H1 (cell line): ENCODE measurements around the gene ARFGAP3. TPM values are rescaled to one million over a fixed set of nuclear protein-coding genes. Genes with fewer than 3 reads are reported as not detected.

Source experiments
- CTCF ChIA-PET: fragments of 300-600 bp; sonication (Branson Sonifier 250); formaldehyde crosslinking; loops from one replicate; lab custom pipeline; 2021; ENCODE audit not compliant: partially characterized antibody; lab: Charles Lee
- POLR2A ChIA-PET: fragments of 300-600 bp; sonication (Branson Sonifier 250); formaldehyde crosslinking; loops from one replicate; lab custom pipeline; 2021; ENCODE audit warnings: inconsistent platforms; ENCODE audit not compliant: partially characterized antibody; lab: Charles Lee
- DNase-seq, 2 experiments: peaks; one replicate each; pipeline versions ENCODE4 v3.0.0 to v3.0.0-alpha.2; 2010 to 2022; ENCODE audit warnings: low spot score in 2 of 2, low read depth in 1 of 2, mixed read lengths in 1 of 2
- FAIRE-seq: peaks from 2 replicates; lab custom pipeline; 2011; peaks lifted over from hg19 to GRCh38; lab: Jason Lieb, UNC
- H2AFZ ChIP-seq: 2 replicates; pipeline ENCODE4 v1.8.1; 2012; ENCODE audit warnings: low read length, inconsistent platforms
- H2AK5ac ChIP-seq: 2 replicates; pipeline ENCODE4 v1.6.1; 2013; ENCODE audit warnings: low read depth, low read length
- H2BK120ac ChIP-seq: replicated peaks from 2 replicates; pipeline ENCODE3; 2013; ENCODE audit warnings: low read depth, low read length, inconsistent platforms
- H2BK12ac ChIP-seq: 2 replicates; pipeline ENCODE4 v1.6.1; 2013; ENCODE audit warnings: low read depth, low read length
- H2BK15ac ChIP-seq: 2 replicates; pipeline ENCODE4 v1.6.1; 2013; ENCODE audit warnings: low read length
- H2BK20ac ChIP-seq: 2 replicates; pipeline ENCODE4 v1.6.1; 2013; ENCODE audit warnings: low read length
- H2BK5ac ChIP-seq: 2 replicates; pipeline ENCODE4 v1.6.1; 2013; ENCODE audit warnings: low read depth, low read length
- H3K14ac ChIP-seq: 2 replicates; pipeline ENCODE4 v1.6.1; 2013; ENCODE audit warnings: inconsistent platforms; ENCODE audit not compliant: insufficient read length
- H3K18ac ChIP-seq: 2 replicates; pipeline ENCODE4 v1.6.1; 2013; ENCODE audit warnings: low read length; ENCODE audit errors: extremely low read depth
- H3K23ac ChIP-seq: 2 replicates; pipeline ENCODE4 v1.6.1; 2013; ENCODE audit warnings: inconsistent platforms; ENCODE audit not compliant: insufficient read length
- H3K23me2 ChIP-seq: 2 replicates; pipeline ENCODE4 v1.6.1; 2013; ENCODE audit warnings: low read depth, low read length
- H3K27ac ChIP-seq: 2 replicates; pipeline ENCODE4 v1.6.1; 2011; ENCODE audit warnings: low read depth, low read length, inconsistent platforms
- H3K27me3 ChIP-seq, 4 experiments: replicated peaks in 1 of 4; 1 replicate in 1 of 4; 2 replicates in 3 of 4; pipeline versions ENCODE4 v1.6.1 to v1.8.1; 2011 to 2013; ENCODE audit warnings: low read length in 3 of 4, mild to moderate bottlenecking in 3 of 4, inconsistent platforms in 2 of 4, mixed read lengths in 2 of 4, moderate library complexity in 1 of 4; ENCODE audit not compliant: control insufficient read depth in 3 of 4, insufficient read depth in 3 of 4; ENCODE audit errors: extremely low read depth in 1 of 4
- H3K36me3 ChIP-seq, 4 experiments: 2 replicates each; pipeline versions ENCODE4 v1.6.1 to v1.8.1; 2011 to 2013; ENCODE audit warnings: mild to moderate bottlenecking in 4 of 4, low read length in 3 of 4, moderate library complexity in 2 of 4, control low read depth in 1 of 4, inconsistent platforms in 1 of 4; ENCODE audit not compliant: insufficient read depth in 4 of 4, control insufficient read depth in 2 of 4
- H3K4ac ChIP-seq: replicated peaks from 2 replicates; pipeline ENCODE3; 2013; ENCODE audit warnings: low read length, low read depth, mixed read lengths, inconsistent platforms; ENCODE audit not compliant: insufficient read length
- H3K4me1 ChIP-seq, 4 experiments: replicated peaks in 1 of 4; 1 replicate in 1 of 4; 2 replicates in 3 of 4; pipeline versions ENCODE4 v1.6.1 to v1.8.1; 2011 to 2013; ENCODE audit warnings: low read length in 3 of 4, inconsistent platforms in 2 of 4, mixed read lengths in 1 of 4; ENCODE audit not compliant: insufficient read depth in 4 of 4, control insufficient read depth in 3 of 4
- H3K4me2 ChIP-seq, 2 experiments: 2 replicates each; pipeline versions ENCODE4 v1.6.1 to v1.8.1; 2011 to 2013; ENCODE audit warnings: low read depth in 2 of 2, low read length in 2 of 2, control low read depth in 1 of 2, inconsistent platforms in 1 of 2, mild to moderate bottlenecking in 1 of 2; ENCODE audit not compliant: insufficient read depth in 1 of 2
- H3K4me3 ChIP-seq, 4 experiments: fragments of 200-600, 300-600 bp in 1 of 4; sonication (generic), shearing (Covaris generic), sonication (Bioruptor Twin) in 1 of 4; 2 replicates each; pipeline versions ENCODE4 v1.5.1 to v1.8.1; 2011 to 2016; ENCODE audit warnings: low read length in 4 of 4, low read depth in 3 of 4, control low read depth in 2 of 4, inconsistent platforms in 2 of 4, mild to moderate bottlenecking in 2 of 4, mixed read lengths in 1 of 4, moderate library complexity in 1 of 4; ENCODE audit not compliant: insufficient read depth in 2 of 4; ENCODE audit errors: extremely low read depth in 1 of 4
- H3K56ac ChIP-seq: replicated peaks from 2 replicates; pipeline ENCODE3; 2013; ENCODE audit warnings: low read depth, mild to moderate bottlenecking, mixed read lengths, low read length, inconsistent platforms; ENCODE audit not compliant: insufficient read length
- H3K79me1 ChIP-seq: 2 replicates; pipeline ENCODE4 v1.6.1; 2013; ENCODE audit warnings: low read depth, low read length, control low read depth
- H3K79me2 ChIP-seq, 2 experiments: 2 replicates each; pipeline versions ENCODE4 v1.6.1 to v1.8.1; 2012 to 2013; ENCODE audit warnings: low read length in 2 of 2, mild to moderate bottlenecking in 2 of 2, inconsistent platforms in 1 of 2; ENCODE audit not compliant: insufficient read depth in 2 of 2, control insufficient read depth in 1 of 2
- H3K9ac ChIP-seq, 4 experiments: replicated peaks in 1 of 4; 1 replicate in 1 of 4; 2 replicates in 3 of 4; pipeline versions ENCODE4 v1.6.1 to v1.8.1; 2011 to 2013; ENCODE audit warnings: low read depth in 3 of 4, low read length in 3 of 4, control low read depth in 2 of 4, mild to moderate bottlenecking in 2 of 4, moderate library complexity in 2 of 4, inconsistent platforms in 1 of 4; ENCODE audit errors: extremely low read depth in 1 of 4
- H3K9me3 ChIP-seq, 2 experiments: 2 replicates each; pipeline versions ENCODE4 v1.6.1 to v1.8.1; 2012 to 2013; ENCODE audit warnings: mild to moderate bottlenecking in 2 of 2, moderate library complexity in 2 of 2, control low read depth in 1 of 2, inconsistent platforms in 1 of 2, low read depth in 1 of 2, low read length in 1 of 2, mixed read lengths in 1 of 2; ENCODE audit not compliant: insufficient read depth in 2 of 2
- H4K20me1 ChIP-seq, 2 experiments: replicated peaks in 1 of 2; 2 replicates each; pipeline versions ENCODE3 to v1.8.1; 2011 to 2013; ENCODE audit warnings: inconsistent platforms in 2 of 2, low read length in 2 of 2, mild to moderate bottlenecking in 1 of 2; ENCODE audit not compliant: insufficient read depth in 2 of 2, control insufficient read depth in 1 of 2
- H4K5ac ChIP-seq: 2 replicates; pipeline ENCODE4 v1.6.1; 2013; ENCODE audit warnings: low read length, low read depth, mixed read lengths, inconsistent platforms; ENCODE audit not compliant: insufficient read length
- H4K8ac ChIP-seq: 2 replicates; pipeline ENCODE4 v1.8.0; 2013; ENCODE audit warnings: mild to moderate bottlenecking, moderate library complexity, low read length, inconsistent platforms; ENCODE audit not compliant: insufficient read depth; ENCODE audit errors: extremely low read depth
- H4K91ac ChIP-seq: replicated peaks from 2 replicates; pipeline ENCODE3; 2013; ENCODE audit warnings: low read length, mixed read lengths, inconsistent platforms; ENCODE audit not compliant: insufficient read length
- E2F6 ChIP-seq: IDR thresholded peaks from 2 replicates; pipeline ENCODE4 v1.6.1; 2012; ENCODE audit warnings: inconsistent platforms
- POU5F1 ChIP-seq: IDR thresholded peaks from 2 replicates; pipeline ENCODE4 v1.6.1; 2011; ENCODE audit warnings: low read depth, mild to moderate bottlenecking, low read length, moderate library complexity
- RBBP5 ChIP-seq: IDR thresholded peaks from 2 replicates; pipeline ENCODE4 v1.7.1; 2012; ENCODE audit warnings: low read depth, mild to moderate bottlenecking, inconsistent platforms, low read length, moderate library complexity, borderline replicate concordance
- ZNF274 ChIP-seq: IDR thresholded peaks from 2 replicates; pipeline ENCODE4 v1.7.0; 2012; ENCODE audit warnings: low read length, borderline replicate concordance; ENCODE audit errors: extremely low read depth
- WGBS, 2 experiments: shearing (Covaris generic) in 1 of 2; methylation state at CpG; one replicate each; pipeline versions ENCODE4 v1.1.6 to v1.1.7; 2013 to 2015; ENCODE audit warnings: low lambda C conversion rate in 2 of 2, mixed read lengths in 2 of 2, inconsistent platforms in 1 of 2, low coverage in 1 of 2, missing lambda C conversion rate in 1 of 2; ENCODE audit not compliant: insufficient replicate concordance in 2 of 2, insufficient coverage in 1 of 2, insufficient read length in 1 of 2; ENCODE audit errors: extremely low coverage in 1 of 2, missing lambda C conversion rate in 1 of 2; 5-methylcytosine and 5-hydroxymethylcytosine counted together
- polyA plus RNA-seq, 7 experiments: library from polyadenylated mRNA; depleted of rRNA in 3 of 7; stranded (reverse) in 5 of 7; unstranded in 2 of 7; fragments of >200 nt in 5 of 7; fragments of 200-250 nt in 2 of 7; gene quantifications; 1 replicate in 5 of 7; 2 replicates in 1 of 7; 4 replicates in 1 of 7; pipeline versions ENCODE4 v1.2.1 to v1.2.3, GENCODE V29; 2011 to 2013; ENCODE audit warnings: missing spikeins in 2 of 7, mixed read lengths in 2 of 7
- total RNA-seq: library from RNA; stranded (reverse); fragmentation: NEBNext Ultra II Directional; extraction: Animal tissue kit (Norgen Biotek cat#: 25700); gene quantifications from 2 replicates; pipeline ENCODE4 v1.2.1, GENCODE V29; 2021

Gene ARFGAP3
- total and polyA plus RNA-seq, 2 of the 8 experiments (the other 6 are each of a cell fraction or from before 2014, with no cell fraction given): 9.7 to 16.0 TPM

- CTCF ChIA-PET: interaction anchor here (0.8 to 1.2 kb wide), 2 partner anchors 11 to 51 kb away, joined by 3 read pairs; no protein-coding TSS in a partner anchor
- TF ChIP-seq E2F6 (no peak), RBBP5 (no peak), ZNF274 (no peak), POU5F1 (no peak)
These were observed 87.9 kb downstream of the ARFGAP3 start for GRCh38 chr22:42769238-42769573.

More at GRCh38 chr22:42769238-42769573, 87.9 kb downstream of the ARFGAP3 start:
- H2AFZ ChIP-seq: no peak overlapping the region
- no peak overlapping the region for H2AK5ac ChIP-seq
- no peak overlapping the region for H3K23ac ChIP-seq
- no peak overlapping the region for H3K56ac ChIP-seq
- H4K5ac ChIP-seq: no peak overlapping the region
- H3K9ac ChIP-seq: no peak overlapping the region
- no peak overlapping the region for H4K91ac ChIP-seq
- no peak overlapping the region for H2BK15ac ChIP-seq
- H3K27me3 ChIP-seq: no peaks in the 10 kb centered on the region
- no peak overlapping the region for H3K27ac ChIP-seq
- no peaks in the 10 kb centered on the region for H3K79me1 ChIP-seq
- no peaks in the 10 kb centered on the region for H3K9me3 ChIP-seq
- H3K23me2 ChIP-seq: no peaks in the 10 kb centered on the region
- H3K36me3 ChIP-seq: no peaks in the 10 kb centered on the region
- H4K8ac ChIP-seq: peak overlapping the region; percentile 88
- no peaks in the 10 kb centered on the region for H4K20me1 ChIP-seq
- WGBS, 2 experiments: 95% methylated on average over 10 of the region's 11 CpGs; no CpG with 5 or more reads in 1 of the 2 experiments
- no peak overlapping the region for H3K18ac ChIP-seq
- no peak overlapping the region for H3K4ac ChIP-seq
- H3K4me1 ChIP-seq: peaks cover 0 to 8% (median 4%) of the 10 kb centered on the region in 4 experiments; a peak in 4 of 7 replicates
- no peak overlapping the region for H3K4me2 ChIP-seq
- H2BK12ac ChIP-seq: no peak overlapping the region
- DNase-seq: no peak
- no peak overlapping the region for H2BK120ac ChIP-seq
- no peak overlapping the region for H3K4me3 ChIP-seq
- H3K79me2 ChIP-seq: no peaks in the 10 kb centered on the region
- H2BK20ac ChIP-seq: no peak overlapping the region
- no peak overlapping the region for H3K14ac ChIP-seq
- H2BK5ac ChIP-seq: no peak overlapping the region
- POLR2A ChIA-PET: interaction anchor here (1.4 kb wide), 1 partner anchor 10 kb away, joined by 3 read pairs; no protein-coding TSS in a partner anchor
- no peak for FAIRE-seq
